Measurements from ENCODE around the gene PNMA6E. TPM values are rescaled to one million over a fixed set of nuclear protein-coding genes. Genes with fewer than 3 reads are reported as not detected.

The PNMA6E gene
- total RNA-seq, 6 donors from 2014 or later = 0.09 to 0.44 (median 0.10) TPM; not detected in 3

- Histone ChIP-seq H3K36me3 (no peaks in the 10 kb centered on the region), H3K4me1 (peaks cover 0 to 11% (median 4%) of the 10 kb centered on the region in 4 donors), H3K27ac (no peak overlapping the region), H3K27me3 (no peaks in the 10 kb centered on the region), H3K4me3 (no peak overlapping the region), H3K9me3 (no peaks in the 10 kb centered on the region)
- ATAC-seq (ENCODE audit: low FRiP score in 2 of 2) = no peak
- no peak for DNase-seq
- TF ChIP-seq, protein P1, sequence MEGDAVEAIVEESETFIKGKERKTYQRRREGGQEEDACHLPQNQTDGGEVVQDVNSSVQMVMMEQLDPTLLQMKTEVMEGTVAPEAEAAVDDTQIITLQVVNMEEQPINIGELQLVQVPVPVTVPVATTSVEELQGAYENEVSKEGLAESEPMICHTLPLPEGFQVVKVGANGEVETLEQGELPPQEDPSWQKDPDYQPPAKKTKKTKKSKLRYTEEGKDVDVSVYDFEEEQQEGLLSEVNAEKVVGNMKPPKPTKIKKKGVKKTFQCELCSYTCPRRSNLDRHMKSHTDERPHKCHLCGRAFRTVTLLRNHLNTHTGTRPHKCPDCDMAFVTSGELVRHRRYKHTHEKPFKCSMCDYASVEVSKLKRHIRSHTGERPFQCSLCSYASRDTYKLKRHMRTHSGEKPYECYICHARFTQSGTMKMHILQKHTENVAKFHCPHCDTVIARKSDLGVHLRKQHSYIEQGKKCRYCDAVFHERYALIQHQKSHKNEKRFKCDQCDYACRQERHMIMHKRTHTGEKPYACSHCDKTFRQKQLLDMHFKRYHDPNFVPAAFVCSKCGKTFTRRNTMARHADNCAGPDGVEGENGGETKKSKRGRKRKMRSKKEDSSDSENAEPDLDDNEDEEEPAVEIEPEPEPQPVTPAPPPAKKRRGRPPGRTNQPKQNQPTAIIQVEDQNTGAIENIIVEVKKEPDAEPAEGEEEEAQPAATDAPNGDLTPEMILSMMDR (IDR thresholded peaks at IDR 0.05) = no peak
- TF ChIP-seq EP300 (IDR thresholded peaks at IDR 0.05) = no peak
- no peak for TF ChIP-seq POLR2AphosphoS5 (IDR thresholded peaks at IDR 0.05)
- no peak for TF ChIP-seq POLR2A (IDR thresholded peaks at IDR 0.05)
- 89 to 91% methylated on average over 16 to 27 of the region's 30 CpGs for WGBS, 2 donors
Observed at GRCh38 chrX:153409414-153410101, 8.4 kb upstream of the PNMA6E start.

DNA sequence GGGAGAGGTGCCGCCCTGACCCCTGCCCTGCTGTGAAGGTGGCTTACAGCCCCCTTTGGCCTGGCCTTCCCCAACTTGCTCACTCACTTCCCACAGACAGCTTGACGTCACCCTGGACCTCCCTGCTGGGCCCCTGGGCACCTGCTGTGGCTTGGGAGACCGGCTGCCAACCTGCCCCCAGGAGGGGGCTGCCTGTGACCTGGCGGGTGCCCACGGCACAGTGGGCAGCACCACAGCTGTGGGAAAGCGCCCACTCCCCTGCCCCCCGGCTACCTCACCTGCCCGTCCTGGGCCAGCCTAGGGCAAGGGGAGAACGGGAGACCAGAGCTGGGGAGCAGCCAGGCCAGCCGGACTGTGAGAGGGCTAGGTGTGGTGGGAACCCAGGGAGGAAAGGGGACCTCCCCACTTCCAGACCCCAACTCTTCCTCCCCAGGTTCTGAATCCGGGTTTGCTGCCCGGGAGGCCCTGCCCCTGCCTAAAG lies 7.8 kb upstream of the PNMA6E start:
- no peaks in the 10 kb centered on the region for H3K36me3 ChIP-seq
- H3K9me3 ChIP-seq = no peaks in the 10 kb centered on the region
- 91% methylated on average over 12 of the region's 12 CpGs; no CpG with 5 or more reads in 1 of the 2 donors for WGBS, 2 donors
- peaks cover 0 to 10% (median 3%) of the 10 kb centered on the region in 4 donors for H3K4me1 ChIP-seq
- no peaks in the 10 kb centered on the region for H3K27me3 ChIP-seq
- DNase-seq = no peak
- no peak overlapping the region for H3K27ac ChIP-seq
- H3K4me3 ChIP-seq = no peak overlapping the region
- ATAC-seq (ENCODE audit: low FRiP score in 2 of 2) = no peak
- no peak for TF ChIP-seq POLR2A (IDR thresholded peaks at IDR 0.05)
- no peak for TF ChIP-seq EP300 (IDR thresholded peaks at IDR 0.05)
- TF ChIP-seq, protein P1 (IDR thresholded peaks at IDR 0.05) = no peak
- TF ChIP-seq POLR2AphosphoS5 (IDR thresholded peaks at IDR 0.05) = no peak

GRCh38 chrX:153408221-153408721 lies 7.1 kb upstream of the PNMA6E start:
- no peak overlapping the region for H3K4me3 ChIP-seq
- TF ChIP-seq EP300 (IDR thresholded peaks at IDR 0.05) = no peak
- ATAC-seq (ENCODE audit: low FRiP score in 2 of 2) (no peak), DNase-seq (no peak)
- peaks cover 0 to 10% (median 3%) of the 10 kb centered on the region in 4 donors for H3K4me1 ChIP-seq
- H3K27ac ChIP-seq = no peak overlapping the region
- no peaks in the 10 kb centered on the region for H3K36me3 ChIP-seq
- H3K27me3 ChIP-seq = no peaks in the 10 kb centered on the region
- H3K9me3 ChIP-seq = no peaks in the 10 kb centered on the region
- WGBS, 2 donors = 73 to 100% methylated on average over 1 to 10 of the region's 10 CpGs

DNA sequence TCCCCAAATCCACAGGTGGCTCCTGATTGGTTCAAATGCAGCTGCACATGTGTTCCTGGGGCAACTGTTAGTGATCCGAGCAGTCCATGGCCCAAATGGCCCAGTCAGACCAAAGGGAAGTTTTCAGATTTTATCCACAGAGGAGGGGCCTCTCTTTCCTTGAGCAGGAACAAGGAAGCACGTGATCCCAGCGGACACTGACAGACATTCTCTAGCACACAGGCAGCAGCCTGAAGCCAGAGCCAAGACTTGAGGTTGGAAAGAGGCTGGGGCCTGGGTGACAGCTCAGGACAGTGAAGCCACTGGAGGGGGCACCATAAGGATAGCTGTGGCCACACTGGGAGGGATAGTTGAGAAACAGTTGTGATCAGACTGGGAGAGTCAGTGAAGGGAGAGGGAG lies 6.6 kb upstream of the PNMA6E start:
- Histone ChIP-seq H3K27ac (no peak overlapping the region), H3K4me3 (no peak overlapping the region), H3K36me3 (no peaks in the 10 kb centered on the region), H3K9me3 (no peaks in the 10 kb centered on the region), H3K4me1 (peaks cover 0 to 6% (median 3%) of the 10 kb centered on the region in 4 donors), H3K27me3 (no peaks in the 10 kb centered on the region)
- 62% methylated on average over 3 of the region's 3 CpGs; no CpG with 5 or more reads in 1 of the 2 donors for WGBS, 2 donors
- ATAC-seq (ENCODE audit: low FRiP score in 2 of 2) (no peak), DNase-seq (no peak)
- no peak for TF ChIP-seq POLR2A (IDR thresholded peaks at IDR 0.05)
- TF ChIP-seq POLR2AphosphoS5 (IDR thresholded peaks at IDR 0.05) = no peak
- TF ChIP-seq, protein P1 (IDR thresholded peaks at IDR 0.05) = no peak
- no peak for TF ChIP-seq EP300 (IDR thresholded peaks at IDR 0.05)

GRCh38 chrX:153406903-153407302 lies 5.8 kb upstream of the PNMA6E start:
- H3K36me3 ChIP-seq = no peaks in the 10 kb centered on the region
- TF ChIP-seq, protein P1 (IDR thresholded peaks at IDR 0.05) = no peak
- TF ChIP-seq POLR2A (IDR thresholded peaks at IDR 0.05) (no peak), POLR2AphosphoS5 (IDR thresholded peaks at IDR 0.05) (no peak)
- no peak for ATAC-seq (ENCODE audit: low FRiP score in 2 of 2)
- H3K4me1 ChIP-seq = peaks cover 0 to 4% (median 2%) of the 10 kb centered on the region in 4 donors
- H3K9me3 ChIP-seq = no peaks in the 10 kb centered on the region
- WGBS, 2 donors = 79 to 90% methylated on average over 5 to 6 of the region's 7 CpGs
- no peak for DNase-seq
- H3K27ac ChIP-seq = no peak overlapping the region
- H3K4me3 ChIP-seq = no peak overlapping the region
- H3K27me3 ChIP-seq = no peaks in the 10 kb centered on the region

All from upper lobe of left lung (tissue), 6 donors.